MM.1S (cell line): ENCODE measurements around the gene ACACB.

ENCODE experiments used
- DNase-seq: peaks from one replicate; pipeline ENCODE4 v3.0.0-alpha.2; 2015
- H2AFZ ChIP-seq: fragments of 300-600 bp; sonication (generic); 2 replicates; pipeline ENCODE4 v1.6.0; 2016; ENCODE audit warnings: antibody characterized with exemption, low read length
- H3F3A ChIP-seq: fragments of 300-600 bp; sonication (generic); 2 replicates; pipeline ENCODE4 v1.6.1; 2016; ENCODE audit warnings: mild to moderate bottlenecking, antibody characterized with exemption, low read length, moderate library complexity, mixed read lengths; ENCODE audit not compliant: insufficient read depth
- H3K27ac ChIP-seq: fragments of 300-600 bp; sonication (generic); 2 replicates; pipeline ENCODE4 v1.5.1; 2016; ENCODE audit warnings: mild to moderate bottlenecking, low read length
- H3K27me3 ChIP-seq: fragments of 300-600 bp; sonication (generic); replicated peaks from 2 replicates; pipeline ENCODE4 v1.6.0; 2016; ENCODE audit warnings: low read length; ENCODE audit not compliant: insufficient read depth
- H3K36me3 ChIP-seq: fragments of 300-600 bp; sonication (generic); replicated peaks from 2 replicates; pipeline ENCODE4 v1.6.1; 2016; ENCODE audit warnings: mild to moderate bottlenecking, low read length, mixed read lengths; ENCODE audit not compliant: insufficient read depth
- H3K4me1 ChIP-seq: fragments of 300-600 bp; sonication (generic); 2 replicates; pipeline ENCODE4 v1.6.1; 2016; ENCODE audit warnings: low read length, mixed read lengths
- H3K4me2 ChIP-seq: fragments of 300-600 bp; sonication (generic); 2 replicates; pipeline ENCODE4 v1.6.0; 2016; ENCODE audit warnings: low read depth, low read length
- H3K4me3 ChIP-seq: fragments of 300-600 bp; sonication (generic); 2 replicates; pipeline ENCODE4 v1.5.1; 2016; ENCODE audit warnings: low read length, mixed read lengths
- H3K79me2 ChIP-seq: fragments of 300-600 bp; sonication (generic); 2 replicates; pipeline ENCODE4 v1.6.1; 2016; ENCODE audit warnings: mixed run types, low read length, mixed read lengths
- H3K9ac ChIP-seq: fragments of 300-600 bp; sonication (generic); 2 replicates; pipeline ENCODE4 v1.6.1; 2016; ENCODE audit warnings: low read length, mixed read lengths
- H3K9me2 ChIP-seq: fragments of 300-600 bp; sonication (generic); replicated peaks from 2 replicates; pipeline ENCODE4 v1.6.1; 2016; ENCODE audit warnings: mild to moderate bottlenecking, low read length, mixed read lengths; ENCODE audit not compliant: insufficient read depth
- H3K9me3 ChIP-seq: fragments of 300-600 bp; sonication (generic); replicated peaks from 2 replicates; pipeline ENCODE4 v1.6.1; 2016; ENCODE audit warnings: mild to moderate bottlenecking, low read length, mixed read lengths; ENCODE audit not compliant: insufficient read depth
- H4K20me1 ChIP-seq: fragments of 300-600 bp; sonication (generic); 2 replicates; pipeline ENCODE4 v1.6.1; 2016; ENCODE audit warnings: mild to moderate bottlenecking, low read length, moderate library complexity, mixed read lengths; ENCODE audit not compliant: insufficient read depth
- CTCF ChIP-seq: fragments of 300-600 bp; sonication (generic); IDR thresholded peaks from 2 replicates; pipeline ENCODE4 v1.5.1; 2016; ENCODE audit warnings: antibody characterized with exemption, low read length, mixed read lengths
- EZH2 ChIP-seq: fragments of 300-600 bp; sonication (generic); optimal IDR thresholded peaks from 2 replicates; pipeline ENCODE3; 2017; ENCODE audit warnings: low read depth, mild to moderate bottlenecking, antibody characterized with exemption, low read length, mixed read lengths
- EZH2phosphoT487 ChIP-seq: fragments of 300-600 bp; sonication (generic); IDR thresholded peaks from 2 replicates; pipeline ENCODE4 v1.6.1; 2018; ENCODE audit warnings: antibody characterized with exemption, low read length

ACACB gene

GRCh38 chr12:109156036-109156435, 39.6 kb downstream of the ACACB start:
- H3K27ac ChIP-seq = no peak overlapping the region
- H3K9ac ChIP-seq = peak overlapping the region; percentile 91; the same call in 1 of the 2 replicates

GRCh38 chr12:109156586-109156985, 40.2 kb downstream of the ACACB start:
- Histone ChIP-seq H3K36me3 (no peaks in the 10 kb centered on the region), H3K27me3 (no peaks in the 10 kb centered on the region), H3K79me2 (peaks cover 58% of the 10 kb centered on the region), H3K4me2 (no peak overlapping the region), H3K9ac (no peak overlapping the region), H3K9me3 (no peaks in the 10 kb centered on the region), H4K20me1 (no peaks in the 10 kb centered on the region), H3K4me1 (peaks cover 10% of the 10 kb centered on the region; the same call in 1 of the 2 replicates), H3K4me3 (no peak overlapping the region), H3K27ac (no peak overlapping the region), H3F3A (peaks cover 16% of the 10 kb centered on the region), H3K9me2 (no peaks in the 10 kb centered on the region), H2AFZ (no peak overlapping the region)
- DNase-seq = no peak
- TF ChIP-seq CTCF = no peak
- no peak for TF ChIP-seq EZH2
- no peak for TF ChIP-seq EZH2phosphoT487

More at GRCh38 chr12:109156036-109156435, 39.6 kb downstream of the ACACB start:
- peaks cover 56% of the 10 kb centered on the region for H3K79me2 ChIP-seq
- TF ChIP-seq EZH2 (no peak), CTCF (no peak)
- no peaks in the 10 kb centered on the region for H3K9me2 ChIP-seq
- H4K20me1 ChIP-seq = no peaks in the 10 kb centered on the region
- H3K4me1 ChIP-seq = peaks cover 10% of the 10 kb centered on the region; the same call in 1 of the 2 replicates
- no peaks in the 10 kb centered on the region for H3K27me3 ChIP-seq
- H3K9me3 ChIP-seq = no peaks in the 10 kb centered on the region
- peaks cover 16% of the 10 kb centered on the region for H3F3A ChIP-seq
- no peak for DNase-seq
- H3K4me2 ChIP-seq = peak overlapping the region; percentile 90; the same call in 1 of the 2 replicates
- no peak overlapping the region for H2AFZ ChIP-seq
- no peaks in the 10 kb centered on the region for H3K36me3 ChIP-seq
- no peak overlapping the region for H3K4me3 ChIP-seq

GRCh38 chr12:109157986-109158385, 41.6 kb downstream of the ACACB start:
- H3K4me2 ChIP-seq = no peak overlapping the region
- no peak for DNase-seq
- H3K79me2 ChIP-seq = peaks cover 69% of the 10 kb centered on the region

More at GRCh38 chr12:109157986-109158385, 41.6 kb downstream of the ACACB start:
- Histone ChIP-seq H3K27ac (no peak overlapping the region), H3K4me3 (no peak overlapping the region), H3K27me3 (no peaks in the 10 kb centered on the region), H3K36me3 (no peaks in the 10 kb centered on the region), H3K9me2 (no peaks in the 10 kb centered on the region), H3K9ac (no peak overlapping the region), H3K9me3 (no peaks in the 10 kb centered on the region), H2AFZ (no peak overlapping the region), H3F3A (peaks cover 16% of the 10 kb centered on the region), H4K20me1 (no peaks in the 10 kb centered on the region), H3K4me1 (peaks cover 10% of the 10 kb centered on the region; the same call in 1 of the 2 replicates)
- TF ChIP-seq EZH2 (no peak), EZH2phosphoT487 (no peak), CTCF (no peak)
